PC-3 (cell line): ENCODE results near the gene EMC8.
"Not testable (repeated sequence)": the region's sequence is repeated elsewhere in the genome, so short reads cannot be mapped to it uniquely, and the experiment has no call there.

Experiments
- EZH2phosphoT487 ChIP-seq: fragments of 300-600 bp; sonication (generic); IDR thresholded peaks from 2 replicates; pipeline ENCODE4 v1.6.1; 2018; ENCODE audit warnings: mild to moderate bottlenecking, antibody characterized with exemption, low read length, borderline replicate concordance
- TF ChIP-seq, protein P1 (sequence below): fragments of 300-600 bp; sonication (generic); conservative IDR thresholded peaks from 2 replicates; pipeline ENCODE4 v1.5.1; 2017; ENCODE audit warnings: antibody characterized with exemption, low read depth, mild to moderate bottlenecking, low read length

DNA sequence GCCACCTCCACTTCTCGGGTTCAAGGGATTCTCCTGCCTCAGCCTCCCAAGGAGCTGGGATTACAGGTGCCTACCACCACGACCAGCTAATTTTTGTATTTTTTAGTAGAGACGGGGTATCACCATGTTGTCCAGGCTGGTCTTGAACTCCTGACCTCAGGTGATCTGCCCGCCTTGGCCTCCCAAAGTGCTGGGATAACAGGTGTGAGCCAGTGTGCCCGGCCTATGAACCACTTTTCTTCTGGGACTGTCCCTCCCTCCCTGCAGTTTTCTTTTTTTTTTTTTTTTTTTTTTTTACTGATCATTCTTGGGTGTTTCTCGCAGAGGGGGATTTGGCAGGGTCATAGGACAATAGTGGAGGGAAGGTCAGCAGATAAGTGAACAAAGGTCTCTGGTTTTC, 8.0 kb upstream of the EMC8 start:
- TF ChIP-seq, protein P1, sequence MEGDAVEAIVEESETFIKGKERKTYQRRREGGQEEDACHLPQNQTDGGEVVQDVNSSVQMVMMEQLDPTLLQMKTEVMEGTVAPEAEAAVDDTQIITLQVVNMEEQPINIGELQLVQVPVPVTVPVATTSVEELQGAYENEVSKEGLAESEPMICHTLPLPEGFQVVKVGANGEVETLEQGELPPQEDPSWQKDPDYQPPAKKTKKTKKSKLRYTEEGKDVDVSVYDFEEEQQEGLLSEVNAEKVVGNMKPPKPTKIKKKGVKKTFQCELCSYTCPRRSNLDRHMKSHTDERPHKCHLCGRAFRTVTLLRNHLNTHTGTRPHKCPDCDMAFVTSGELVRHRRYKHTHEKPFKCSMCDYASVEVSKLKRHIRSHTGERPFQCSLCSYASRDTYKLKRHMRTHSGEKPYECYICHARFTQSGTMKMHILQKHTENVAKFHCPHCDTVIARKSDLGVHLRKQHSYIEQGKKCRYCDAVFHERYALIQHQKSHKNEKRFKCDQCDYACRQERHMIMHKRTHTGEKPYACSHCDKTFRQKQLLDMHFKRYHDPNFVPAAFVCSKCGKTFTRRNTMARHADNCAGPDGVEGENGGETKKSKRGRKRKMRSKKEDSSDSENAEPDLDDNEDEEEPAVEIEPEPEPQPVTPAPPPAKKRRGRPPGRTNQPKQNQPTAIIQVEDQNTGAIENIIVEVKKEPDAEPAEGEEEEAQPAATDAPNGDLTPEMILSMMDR, result not testable (repeated sequence)
- TF ChIP-seq EZH2phosphoT487, result not testable (repeated sequence)
